ENCODE results near the gene PPP1R26.
A peak's percentile ranks its signal among the peaks of the same experiment; 100 is the strongest.

DNA sequence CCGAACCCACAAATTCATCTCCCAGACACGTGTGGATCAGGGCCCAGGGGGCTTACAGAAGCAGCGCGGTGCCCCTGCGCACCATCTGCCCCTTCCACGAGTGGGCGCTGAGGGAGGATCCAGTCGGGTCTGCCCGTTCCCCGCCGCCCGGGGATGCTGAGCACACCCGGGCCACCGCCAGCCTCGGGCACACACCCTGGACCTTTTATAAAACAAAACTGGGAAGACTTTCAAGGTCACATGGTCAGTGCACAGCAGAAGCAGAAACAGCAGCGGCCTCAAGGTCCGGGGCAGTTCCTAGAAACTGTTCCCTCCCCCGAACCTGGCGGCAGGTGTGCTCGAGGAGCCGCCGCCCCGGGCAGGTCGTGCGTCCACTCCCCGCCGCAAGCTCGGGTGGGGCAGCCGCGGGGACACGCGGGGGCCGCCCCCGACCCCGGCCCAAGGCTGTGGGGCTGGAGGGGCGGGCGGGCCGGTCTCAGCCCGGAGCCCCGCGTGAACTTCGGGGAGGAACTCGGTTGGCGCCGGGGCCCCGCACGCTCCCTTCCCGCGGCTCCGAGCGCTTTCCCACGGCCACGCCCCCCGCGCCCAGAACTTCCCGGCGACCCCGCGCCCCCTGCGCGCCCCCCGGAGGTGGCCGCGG lies 633 bp upstream of the PPP1R26 start:
- peak in 1 of 6 experiments; percentile 9 for TF ChIP-seq CTCF (IDR thresholded peaks at IDR 0.05)
- no peak for TF ChIP-seq POLR2A (IDR thresholded peaks at IDR 0.05)

All from esophagus squamous epithelium (tissue), 4 donors.